Fibroblast of skin of left biceps (primary cell): Measurements from ENCODE around the gene HOMER2.

Source experiments
- DNase-seq, 2 experiments: peaks; one replicate each; pipeline ENCODE4 v3.0.0-alpha.2; 2013; ENCODE audit warnings: low read depth in 2 of 2

The HOMER2 gene

DNA sequence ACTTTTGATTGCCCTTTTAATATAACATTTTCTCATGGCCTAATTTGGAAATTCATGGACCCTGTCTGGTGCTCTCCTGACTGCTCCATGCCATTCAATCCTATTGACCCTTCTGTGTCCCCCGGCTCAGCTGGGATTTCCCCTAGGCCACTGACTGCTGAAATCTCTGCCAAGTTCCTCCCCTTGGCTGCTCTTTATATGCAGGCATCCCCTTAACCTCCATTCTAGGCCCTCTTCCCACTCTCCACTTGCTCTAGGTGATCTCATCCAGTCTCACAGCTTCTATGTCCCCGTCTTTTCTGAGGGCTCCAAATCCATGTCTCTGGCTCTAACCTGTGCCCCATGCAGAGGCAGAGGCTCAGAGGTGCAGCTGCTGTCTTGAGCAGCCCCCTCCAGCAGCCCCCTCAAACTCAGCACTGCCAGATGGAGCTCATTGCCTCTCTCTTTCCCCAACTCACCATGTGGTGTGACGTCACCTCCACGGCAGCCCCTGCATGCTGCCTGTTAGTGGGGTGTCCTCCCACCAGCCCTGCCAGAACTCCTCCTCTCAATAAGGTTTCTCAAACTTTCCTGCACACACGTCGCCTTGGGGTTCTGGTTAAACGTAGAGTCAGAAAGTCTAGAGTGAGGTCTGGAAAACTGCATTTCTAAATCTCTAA, 153.2 kb downstream of the HOMER2 start:
- DNase-seq: no peak
